ENCODE results near the gene PDE4D.

PDE4D gene

DNA sequence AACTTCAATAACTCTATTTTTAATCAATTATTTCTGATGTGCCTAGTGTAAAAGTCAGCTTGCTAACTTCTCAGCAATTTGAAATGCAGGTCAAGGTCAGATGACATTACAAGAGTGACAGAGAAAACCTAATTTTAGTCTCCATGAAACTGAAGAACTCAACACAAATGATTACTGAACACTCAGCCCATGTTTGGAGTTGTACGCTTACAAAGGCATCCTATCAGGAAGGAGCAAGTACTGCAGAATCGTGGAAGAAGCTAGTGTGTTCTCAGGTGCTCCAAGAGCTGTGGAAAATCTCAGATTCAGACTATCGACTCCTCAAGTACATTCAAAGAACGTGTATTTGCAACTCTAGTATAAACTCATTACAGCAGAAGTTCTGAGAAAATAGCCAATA is 526.7 kb downstream of the PDE4D start:
- DNase-seq (ENCODE audit: low read depth in 2 of 2) = no peak

DNA sequence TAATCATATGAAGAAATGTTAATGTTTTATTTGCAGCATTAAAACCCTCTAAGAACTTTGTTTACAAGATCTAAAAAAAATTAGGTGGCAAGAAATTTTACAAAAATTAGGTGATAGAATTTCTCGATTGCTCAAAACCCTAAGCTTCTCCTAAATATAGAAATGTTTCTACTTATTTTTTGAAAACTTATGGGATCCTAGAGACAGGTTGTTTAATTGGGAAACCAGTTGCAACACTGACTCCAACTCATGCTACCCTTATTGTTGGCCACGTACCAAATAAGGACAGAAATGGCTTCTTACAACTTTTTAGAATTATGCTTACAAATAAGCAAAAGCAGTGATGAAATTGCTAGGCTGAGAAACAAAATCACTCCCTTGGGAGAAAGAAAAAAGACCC is 531.1 kb downstream of the PDE4D start:
- no peak for DNase-seq (ENCODE audit: low read depth in 2 of 2)

DNA sequence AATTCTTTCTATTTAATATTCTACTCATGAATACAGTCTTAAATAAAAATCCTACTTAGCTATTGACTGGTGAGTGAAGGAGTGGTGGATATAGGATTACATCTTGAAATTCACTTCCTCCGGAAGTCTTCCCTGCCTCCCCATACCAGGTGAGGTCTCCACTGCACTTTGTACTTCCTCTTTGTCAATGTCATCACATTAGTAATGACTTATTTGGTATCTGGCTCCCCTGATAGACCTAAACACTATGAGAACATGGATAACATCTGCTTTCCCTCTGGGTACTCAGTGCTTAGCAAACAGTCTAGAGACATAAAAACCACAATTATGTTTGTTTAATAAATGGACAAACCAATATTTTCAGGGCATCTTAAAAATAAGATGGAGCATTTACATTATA is 532.1 kb downstream of the PDE4D start:
- no peak for DNase-seq (ENCODE audit: low read depth in 2 of 2)

DNA sequence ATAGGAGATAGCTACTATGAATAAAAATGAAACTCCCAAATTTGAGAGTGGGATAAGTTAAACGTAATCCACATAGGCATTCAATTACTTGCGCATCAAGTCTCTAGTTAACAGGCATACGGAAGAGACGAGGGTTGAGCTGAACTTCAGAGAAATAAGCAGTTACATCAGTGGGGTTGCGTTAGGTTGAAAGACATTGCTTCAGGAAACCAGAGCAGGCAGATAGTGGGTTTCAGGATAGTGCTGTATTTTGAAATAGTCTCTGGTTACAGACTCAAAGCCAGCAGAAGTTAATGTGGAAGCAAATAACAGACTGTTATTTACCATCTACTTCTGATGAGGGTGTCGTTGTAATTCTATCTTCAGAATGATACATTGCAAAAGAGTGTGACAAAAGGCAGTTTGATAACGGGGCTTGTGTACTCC is 533.4 kb downstream of the PDE4D start:
- DNase-seq (ENCODE audit: low read depth in 2 of 2) = no peak

DNA sequence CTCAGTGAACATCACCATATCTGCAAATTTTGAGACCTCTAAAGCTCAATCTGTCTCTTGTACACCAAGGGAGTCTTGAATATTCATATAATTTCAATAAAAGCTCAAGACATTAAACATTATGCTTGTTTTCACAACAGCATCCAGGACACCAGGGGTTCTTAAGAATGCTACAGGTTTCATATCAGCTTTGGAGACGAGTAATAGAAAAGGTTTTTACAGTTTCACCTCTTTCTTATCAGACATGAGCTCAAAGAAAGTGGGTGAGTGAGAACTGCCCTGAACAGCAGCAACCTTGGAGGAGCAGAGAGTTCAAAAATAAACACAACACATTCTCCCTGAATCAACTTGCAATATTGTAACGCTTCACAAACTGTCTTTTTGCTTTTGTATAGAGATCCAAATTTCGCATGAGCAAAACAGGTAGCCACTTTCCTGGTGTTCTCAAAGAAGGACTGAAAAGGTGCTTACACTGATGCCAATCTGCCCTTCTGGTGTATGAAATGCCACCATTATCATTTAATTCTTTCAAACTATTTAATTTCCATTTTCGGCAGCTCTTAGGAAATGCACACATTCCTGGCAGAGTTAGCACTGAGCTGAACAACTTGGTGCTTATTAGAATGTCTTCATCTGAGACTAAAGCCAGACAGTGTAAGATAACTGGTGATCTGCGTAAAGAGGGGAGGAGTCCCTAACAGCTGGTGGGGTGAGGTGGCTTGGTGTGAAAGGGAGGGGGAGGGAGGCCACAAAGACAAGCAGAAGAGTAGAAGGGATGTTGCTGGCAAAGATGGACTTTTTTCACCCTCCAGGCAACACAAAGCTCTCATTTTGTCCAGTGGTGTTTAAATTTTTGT is 535.3 kb downstream of the PDE4D start:
- DNase-seq (ENCODE audit: low read depth in 2 of 2) = no peak

DNA sequence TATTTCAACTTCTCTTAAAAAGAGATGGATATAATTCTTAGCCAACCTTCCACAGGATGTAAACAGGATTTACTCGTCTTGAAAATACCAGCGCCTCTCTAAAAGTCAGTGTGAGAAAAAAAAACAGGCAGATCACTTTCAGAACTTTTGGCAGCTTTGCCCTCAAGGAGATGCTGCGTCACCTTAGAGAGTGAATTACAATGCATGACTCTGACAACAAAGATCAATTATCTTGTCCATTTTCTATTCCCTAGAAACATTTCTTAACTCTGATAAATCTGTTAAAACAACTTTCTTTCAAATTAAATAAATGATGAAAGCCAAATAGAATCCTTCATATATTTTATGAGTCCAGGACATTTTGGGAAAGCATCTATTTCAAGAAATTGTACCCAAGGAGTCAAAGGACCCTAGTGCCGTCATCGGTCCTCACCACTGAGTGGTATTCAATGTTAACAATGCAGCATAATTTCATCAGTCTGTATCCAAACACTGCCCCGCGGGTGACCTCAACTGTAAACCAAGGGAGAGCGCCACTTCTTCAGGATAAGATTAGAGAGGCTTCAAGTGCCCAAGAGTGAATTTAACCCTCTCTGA is 536.0 kb downstream of the PDE4D start:
- DNase-seq (ENCODE audit: low read depth in 2 of 2) = no peak

DNA sequence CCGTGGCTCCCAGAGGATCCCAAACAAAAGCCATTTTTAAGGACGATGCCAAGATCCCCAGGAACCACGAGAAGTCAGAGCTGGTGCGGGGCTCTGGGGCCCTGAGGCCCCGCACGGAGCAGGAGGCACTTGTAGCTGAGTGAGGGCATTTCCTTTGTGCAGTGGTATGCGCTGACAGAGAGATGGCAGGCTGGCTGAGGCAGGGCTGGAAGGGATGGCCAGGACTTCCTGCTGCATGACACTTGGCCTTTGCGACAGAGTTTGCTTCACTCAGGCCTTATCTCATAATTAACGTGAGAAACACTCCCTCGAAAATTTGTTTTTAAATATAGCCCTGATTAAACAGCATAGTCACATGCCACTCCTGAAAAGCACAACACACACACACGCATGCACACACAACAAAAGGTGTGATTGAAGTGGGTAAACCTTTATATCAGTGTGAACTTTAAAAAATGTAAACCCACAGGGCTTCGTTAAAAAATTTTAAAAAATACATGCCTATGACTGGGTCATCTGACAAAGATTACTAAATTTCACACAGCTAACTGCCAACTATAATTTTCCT is 536.6 kb downstream of the PDE4D start:
- DNase-seq (ENCODE audit: low read depth in 2 of 2) = no peak

DNA sequence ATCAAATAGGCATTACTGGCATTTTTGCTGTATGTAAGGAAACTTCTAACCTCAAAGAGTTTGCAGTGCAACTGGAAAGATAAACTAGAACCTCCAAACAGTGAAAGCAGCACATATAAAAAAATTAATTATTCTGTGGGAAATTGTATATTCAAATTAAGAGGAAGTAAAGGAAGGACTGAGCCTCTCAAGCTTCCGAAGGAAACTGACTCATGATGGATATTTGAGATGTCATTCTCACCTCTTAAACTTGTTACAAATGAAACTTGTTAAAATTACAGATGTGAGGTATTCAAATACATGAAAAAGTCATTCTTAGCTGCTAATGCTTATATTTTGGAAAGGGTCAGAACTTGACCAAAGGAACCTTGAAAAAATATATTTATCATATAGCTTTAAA is 538.7 kb downstream of the PDE4D start:
- DNase-seq (ENCODE audit: low read depth in 2 of 2) = no peak

DNA sequence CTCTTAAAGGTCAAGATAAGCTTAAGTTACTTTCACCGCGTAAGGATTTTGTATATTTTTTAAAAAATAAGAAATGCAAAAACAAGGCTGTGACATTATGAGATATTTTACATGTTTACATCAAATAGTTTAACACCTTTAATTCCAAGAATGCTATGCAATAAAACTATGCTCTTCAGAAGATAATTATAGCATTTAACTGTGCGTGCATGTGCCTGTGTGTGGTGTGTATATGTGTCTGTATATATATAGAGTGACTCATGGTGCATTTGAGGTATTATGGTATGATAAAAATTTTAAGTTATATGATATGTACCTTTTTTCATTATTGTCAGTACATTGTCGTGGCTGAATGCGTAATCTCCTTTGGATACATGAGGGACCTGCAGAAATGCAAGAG is 539.3 kb downstream of the PDE4D start:
- no peak for DNase-seq (ENCODE audit: low read depth in 2 of 2)

DNA sequence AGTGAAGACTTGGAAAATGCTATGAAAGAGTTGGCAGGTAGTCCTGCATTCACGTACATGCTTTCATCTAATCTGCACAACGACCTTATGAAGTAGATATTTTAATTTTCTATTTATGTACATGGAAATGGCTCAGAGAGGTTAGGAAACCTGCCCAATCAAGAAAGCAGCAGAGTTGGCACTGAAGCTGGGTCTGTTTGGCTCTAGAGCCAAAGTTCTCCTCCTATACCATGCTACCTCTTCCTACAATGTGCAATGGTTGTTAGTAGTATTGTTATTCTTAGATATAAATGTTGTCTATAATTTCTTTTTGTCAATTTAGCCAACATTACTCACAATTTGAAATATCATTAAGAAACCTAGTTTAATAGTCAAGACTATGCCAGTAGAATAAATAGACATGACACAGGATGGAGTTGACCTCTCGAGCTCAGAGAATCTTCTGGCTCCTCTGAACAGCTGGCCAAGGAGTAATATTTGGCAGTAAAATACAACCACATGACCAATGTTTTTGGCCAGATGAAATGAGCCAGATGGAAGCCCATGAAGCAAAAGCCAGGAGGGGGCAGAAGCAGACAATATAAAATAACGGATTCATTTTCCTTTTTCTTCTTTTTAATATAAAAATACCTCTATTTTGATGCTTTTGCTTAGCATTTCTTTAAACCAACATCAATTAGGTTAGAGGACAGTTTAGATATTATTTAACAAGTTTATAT is 542.3 kb downstream of the PDE4D start:
- DNase-seq (ENCODE audit: low read depth in 2 of 2) = no peak

DNA sequence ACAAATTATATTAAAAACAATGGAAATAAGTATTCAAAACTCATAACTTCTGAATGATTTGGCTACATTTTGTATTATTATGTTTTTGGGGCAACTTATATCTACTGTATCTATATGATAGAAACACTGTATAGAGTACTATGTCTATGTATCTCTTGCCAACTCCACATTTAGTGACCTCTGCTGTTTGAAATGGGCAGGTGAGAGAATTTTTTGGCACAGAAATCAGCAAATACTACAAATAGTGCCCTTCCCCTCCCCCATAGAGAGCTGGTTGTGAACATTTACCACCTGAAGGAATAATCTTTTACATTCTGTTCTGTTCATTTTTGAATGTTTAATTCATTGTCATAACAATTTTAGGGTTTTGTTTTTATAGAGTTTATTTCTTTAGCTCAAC is 545.3 kb downstream of the PDE4D start:
- no peak for DNase-seq (ENCODE audit: low read depth in 2 of 2)

DNA sequence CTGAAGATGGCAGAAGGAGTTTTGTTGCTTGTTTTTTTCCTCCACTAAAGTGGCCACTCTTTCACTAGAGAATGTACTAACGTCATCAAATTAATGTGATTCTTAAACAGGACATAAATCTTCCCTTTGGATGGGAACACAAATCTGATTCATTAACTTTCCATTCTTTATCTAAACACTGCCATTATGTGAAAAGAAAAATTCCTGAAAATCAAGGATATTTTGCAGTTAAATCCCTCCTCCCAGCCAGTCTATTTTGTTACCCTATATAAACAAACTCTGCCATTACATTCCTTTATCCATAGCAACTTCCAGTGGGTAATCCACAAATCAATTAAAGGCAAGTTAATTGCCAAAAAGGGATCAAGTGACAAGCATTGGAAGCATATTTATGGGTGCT is 546.5 kb downstream of the PDE4D start:
- no peak for DNase-seq (ENCODE audit: low read depth in 2 of 2)

DNA sequence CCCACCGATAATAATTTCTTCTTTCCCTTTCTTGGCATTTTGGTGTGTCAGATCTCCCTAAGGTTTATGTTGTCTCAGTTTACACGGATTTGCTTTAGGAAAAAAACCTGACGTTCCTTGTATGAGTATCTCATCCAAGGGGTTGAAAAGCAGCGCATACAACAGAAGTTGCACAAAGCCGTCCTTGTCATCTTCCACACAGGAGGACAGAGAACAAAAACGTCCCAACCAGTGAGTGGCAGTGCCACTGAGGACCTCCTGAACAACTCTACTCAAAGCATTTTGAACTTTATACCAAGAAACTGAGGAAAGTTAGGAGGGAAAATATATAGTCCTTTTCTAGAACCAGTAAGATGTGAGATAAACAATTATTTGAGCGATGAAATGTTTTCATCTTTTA is 547.0 kb downstream of the PDE4D start:
- DNase-seq (ENCODE audit: low read depth in 2 of 2) = no peak

DNA sequence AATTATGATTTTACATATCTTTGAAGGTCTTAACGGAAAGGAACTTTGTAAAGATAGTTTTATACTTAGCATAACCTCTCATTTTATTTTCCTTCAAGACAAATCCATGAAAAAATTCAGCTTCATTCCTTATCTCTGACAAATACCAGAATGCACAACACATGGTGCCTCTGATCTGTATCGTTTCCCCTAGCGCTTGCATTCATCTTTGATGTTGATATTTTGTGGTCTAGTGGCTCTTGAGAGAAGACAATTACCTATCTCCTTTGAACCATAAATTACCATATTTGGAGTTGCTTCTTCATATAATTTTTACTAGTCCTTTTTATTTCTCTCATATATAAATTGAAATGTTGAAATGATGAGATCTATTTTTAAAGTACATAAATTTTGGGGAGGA is 551.3 kb downstream of the PDE4D start:
- DNase-seq (ENCODE audit: low read depth in 2 of 2) = no peak

DNA sequence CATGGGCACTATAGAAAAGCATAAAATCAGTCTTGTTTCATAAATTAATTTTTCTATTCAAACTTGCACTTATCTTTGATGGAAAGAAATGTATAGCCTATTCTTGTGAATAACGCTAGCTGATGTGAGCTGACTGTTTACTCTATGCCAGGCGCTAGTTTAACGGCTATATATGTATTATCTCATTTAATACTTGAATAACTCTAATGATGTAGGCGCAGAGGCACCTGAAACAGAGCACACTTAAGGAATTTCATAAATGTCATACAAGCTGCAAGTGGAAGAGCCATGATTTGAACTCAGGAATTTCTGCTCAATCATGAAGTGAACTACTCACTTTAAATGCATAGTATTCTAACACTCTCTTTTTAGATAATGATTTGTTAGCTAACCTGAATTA is 551.8 kb downstream of the PDE4D start:
- DNase-seq (ENCODE audit: low read depth in 2 of 2) = no peak

DNA sequence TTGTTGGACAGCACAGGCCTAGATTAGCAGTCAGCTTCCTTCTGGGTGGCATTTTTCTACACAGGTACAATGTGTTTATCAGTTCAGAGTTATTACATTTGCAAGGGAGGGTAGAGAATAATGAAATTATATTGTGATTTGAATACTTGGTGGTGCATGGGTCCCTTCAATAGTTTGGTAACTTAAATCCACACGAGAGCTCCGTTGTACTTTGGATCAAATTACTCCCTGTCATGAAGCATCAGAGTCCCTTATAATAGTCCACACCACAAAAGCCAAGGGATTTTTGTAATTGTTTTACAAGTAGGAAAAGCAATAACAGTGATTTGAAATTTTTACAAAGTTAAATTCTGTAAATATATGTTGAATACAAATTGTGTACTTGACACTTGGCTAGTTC is 552.4 kb downstream of the PDE4D start:
- no peak for DNase-seq (ENCODE audit: low read depth in 2 of 2)

DNA sequence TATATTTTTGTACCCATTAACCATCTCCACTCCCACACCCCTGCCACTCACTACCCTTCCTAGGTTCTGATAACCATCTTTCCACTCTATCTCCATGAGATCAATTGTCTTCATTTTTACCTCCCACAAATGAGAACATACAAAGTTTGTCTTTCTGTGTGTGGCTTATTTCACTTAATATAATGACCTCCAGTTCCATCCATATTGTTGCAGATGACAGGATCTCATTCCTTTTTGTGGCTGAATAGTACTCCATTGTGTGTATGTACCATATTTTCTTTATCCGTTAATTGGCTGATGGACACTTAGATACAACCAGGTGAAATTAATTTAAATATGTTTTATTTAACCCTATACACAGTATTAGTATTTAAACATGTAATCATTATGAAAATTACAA is 552.9 kb downstream of the PDE4D start:
- no peak for DNase-seq (ENCODE audit: low read depth in 2 of 2)

DNA sequence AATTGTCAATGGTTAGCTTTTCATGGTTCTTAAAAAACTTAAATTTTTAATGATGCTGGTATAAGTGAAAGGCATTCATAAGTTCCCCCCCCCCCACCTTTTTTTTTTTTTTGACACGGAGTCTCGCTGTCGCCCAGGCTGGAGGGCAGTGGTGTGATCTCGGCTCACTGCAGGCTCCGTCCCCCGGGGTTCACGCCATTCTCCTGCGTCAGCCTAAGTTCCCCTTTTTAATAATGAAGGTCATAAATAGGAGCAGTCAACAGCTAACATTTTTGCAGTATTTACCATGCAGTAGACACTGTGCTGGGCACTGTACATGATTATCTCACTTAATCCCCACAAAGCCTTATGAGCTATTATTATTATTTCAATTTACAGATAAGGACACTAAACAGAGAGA is 556.3 kb downstream of the PDE4D start:
- DNase-seq (ENCODE audit: low read depth in 2 of 2) = no peak

DNA sequence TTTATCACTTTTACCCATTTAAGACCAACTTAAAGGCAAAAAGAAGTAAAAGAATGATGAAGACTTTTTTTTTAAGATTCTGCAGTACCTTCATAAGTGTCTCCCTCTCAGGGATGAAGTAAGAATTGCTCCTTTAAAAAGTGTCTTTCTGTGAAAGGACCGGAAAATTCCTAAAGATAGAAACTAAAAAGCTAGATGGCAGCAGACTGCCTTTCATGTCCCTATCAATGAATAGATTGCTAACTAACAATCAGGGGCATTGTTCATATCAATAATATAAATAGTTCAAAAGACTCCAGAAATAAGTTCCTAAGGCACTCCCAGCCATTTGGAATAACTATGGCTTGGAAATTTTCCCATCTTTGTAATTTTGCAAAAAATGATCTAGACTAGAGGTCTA is 558.0 kb downstream of the PDE4D start:
- DNase-seq (ENCODE audit: low read depth in 2 of 2) = no peak

DNA sequence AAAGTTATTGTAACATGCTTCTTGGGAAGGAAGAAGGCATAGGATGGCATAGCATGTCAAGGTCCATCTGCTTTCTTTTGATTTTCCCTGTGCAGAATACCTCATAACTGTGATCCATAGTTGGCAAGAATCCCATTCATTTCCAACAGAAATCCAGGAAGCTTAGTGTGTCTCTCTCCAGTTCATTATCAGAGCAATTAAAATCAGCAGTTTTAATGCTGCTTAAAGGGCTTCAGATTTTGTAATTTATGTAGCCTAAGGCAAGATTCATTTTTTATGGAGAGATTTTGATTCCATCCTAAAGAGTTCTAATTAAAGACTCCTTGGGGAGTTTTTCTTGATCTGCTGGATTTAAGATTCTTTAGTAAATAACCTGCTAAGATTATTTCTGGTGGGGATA is 560.1 kb downstream of the PDE4D start:
- DNase-seq (ENCODE audit: low read depth in 2 of 2) = no peak

DNA sequence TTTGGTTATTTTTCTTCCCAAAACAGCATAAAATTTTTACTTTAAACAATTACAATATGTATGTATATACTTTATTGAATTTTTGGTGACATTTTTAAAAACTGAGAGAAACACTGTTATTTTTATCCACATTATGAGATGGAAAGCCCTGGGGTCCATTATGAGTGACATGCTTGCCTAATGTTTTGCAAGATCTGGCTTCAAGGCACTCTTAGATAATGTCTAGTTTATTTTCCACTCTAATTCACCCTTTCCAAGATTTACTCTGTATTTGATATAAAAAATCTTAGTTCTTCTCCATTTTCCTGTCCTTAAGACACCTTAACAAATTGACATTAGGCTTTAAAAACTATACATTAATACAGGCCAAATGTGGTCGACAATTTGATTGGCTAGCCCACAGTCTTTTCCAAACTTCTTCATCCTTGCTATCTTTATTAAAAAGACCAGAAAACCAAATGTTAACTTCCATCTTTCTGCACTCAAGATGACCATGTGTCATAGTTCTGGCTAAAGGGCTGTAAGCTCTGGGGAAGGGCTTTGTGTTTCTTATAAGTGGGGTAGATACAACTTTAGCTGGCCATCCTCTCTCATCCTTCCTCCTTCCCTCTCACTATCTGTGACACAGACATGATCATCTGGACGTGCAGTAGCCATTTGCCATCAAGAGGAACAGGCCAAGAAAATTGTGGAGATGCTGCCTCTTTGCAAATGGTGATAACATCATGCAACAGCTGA is 561.1 kb downstream of the PDE4D start:
- DNase-seq (ENCODE audit: low read depth in 2 of 2) = no peak

DNA sequence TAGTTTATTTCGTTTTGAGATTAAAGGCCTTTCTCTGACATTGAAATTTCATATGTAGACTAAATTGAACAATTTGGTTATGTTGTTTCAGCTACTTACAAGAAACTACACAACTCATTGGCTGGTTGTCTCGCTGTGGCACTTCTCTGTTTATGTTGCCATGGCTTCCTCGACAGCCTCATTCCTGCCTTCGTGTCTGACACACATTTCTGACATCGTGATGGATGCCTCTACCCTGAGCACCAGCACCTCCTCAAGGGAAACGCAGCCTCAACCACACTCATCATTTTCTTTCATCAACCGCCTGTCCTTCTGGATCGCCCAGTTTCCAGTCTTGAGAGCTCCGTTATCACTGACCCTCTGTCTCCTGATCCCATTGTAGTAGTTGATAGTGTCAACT is 562.8 kb downstream of the PDE4D start:
- DNase-seq (ENCODE audit: low read depth in 2 of 2) = no peak

All from stimulated activated CD8-positive, alpha-beta memory T cell treated with anti-CD3 and anti-CD28 coated beads, Interleukin-2, amount 100 ng/mL, for 1 hour (primary cell).